Astrocyte (in vitro differentiated cells and primary cell): ENCODE data around the gene RARB.

Experiments
- CTCF ChIP-seq: IDR thresholded peaks from 2 replicates; pipeline ENCODE4 v1.5.1; 2011; ENCODE audit warnings: low read depth, mild to moderate bottlenecking, inconsistent platforms, low read length, moderate library complexity; ENCODE audit not compliant: insufficient read depth
- EZH2 ChIP-seq: IDR thresholded peaks from 2 replicates; pipeline ENCODE4 v1.6.1; 2012; ENCODE audit warnings: mild to moderate bottlenecking, low read length, inconsistent platforms; ENCODE audit not compliant: insufficient read depth

GRCh38 chr3:25442486-25442885 lies 14.4 kb downstream of the RARB start:
- TF ChIP-seq CTCF (no peak), EZH2 (no peak)
